Stimulated activated CD8-positive, alpha-beta memory T cell treated with anti-CD3 and anti-CD28 coated beads, Interleukin-4, amount 100 ng/mL, for 4 hours (primary cell): ENCODE results near the gene OR5K2.

Experiments used
- DNase-seq, 2 donors: peaks; one replicate each; pipeline ENCODE4 v3.0.0-alpha.2; 2020; ENCODE audit warnings: low read depth in 2 of 2, low spot score in 1 of 2

OR5K2 gene

GRCh38 chr3:98522544-98523281 is 25.2 kb downstream of the OR5K2 start, which contains the start of gene CLDND1:
Gene CLDND1, minus strand, starts transcription at chr3:98522902. Its CDS starts 1,478 bp downstream, at chr3:98521424.
- DNase-seq = peak; percentile 83 to 91

GRCh38 chr3:98525494-98525893 is 28.0 kb downstream of the OR5K2 start:
- no peak for DNase-seq

GRCh38 chr3:98528474-98529346 is 31.2 kb downstream of the OR5K2 start:
- DNase-seq = no peak

GRCh38 chr3:98529856-98530459 is 32.5 kb downstream of the OR5K2 start:
- no peak for DNase-seq

- DNase-seq = no peak
Measured at GRCh38 chr3:98530676-98531075, 33.2 kb downstream of the OR5K2 start.

GRCh38 chr3:98531622-98532274 is 34.3 kb downstream of the OR5K2 start, which contains the start of gene GPR15:
Gene GPR15, plus strand, starts transcription at chr3:98531978. Its CDS starts 56 bp downstream, at chr3:98532034.
- no peak for DNase-seq

GRCh38 chr3:98532275-98532637 is 34.8 kb downstream of the OR5K2 start:
- DNase-seq = no peak

- no peak for DNase-seq
Measured at GRCh38 chr3:98532709-98533571, 35.5 kb downstream of the OR5K2 start.

- DNase-seq = no peak
Measured at GRCh38 chr3:98534168-98534567, 36.7 kb downstream of the OR5K2 start.

GRCh38 chr3:98534734-98535133 is 37.3 kb downstream of the OR5K2 start:
- DNase-seq = no peak

GRCh38 chr3:98536456-98537017 is 39.1 kb downstream of the OR5K2 start:
- no peak for DNase-seq

GRCh38 chr3:98540346-98540745 is 42.9 kb downstream of the OR5K2 start:
- no peak for DNase-seq

- no peak for DNase-seq
Measured at GRCh38 chr3:98541695-98542094, 44.2 kb downstream of the OR5K2 start.

- DNase-seq = no peak
Measured at GRCh38 chr3:98542623-98543022, 45.1 kb downstream of the OR5K2 start.

- no peak for DNase-seq
Measured at GRCh38 chr3:98545940-98546339, 48.5 kb downstream of the OR5K2 start.
